Upper lobe of left lung (tissue), 4 donors: Measurements from ENCODE around the gene BSN.

Source experiments
- CTCF ChIP-seq, 6 experiments: fragments of 450-650 bp in 4 of 6; fragments of 200-600 bp in 2 of 6; sonication (generic) in 2 of 6; IDR thresholded peaks; one replicate each; pipeline ENCODE4 v1.5.1; 2016 to 2019; ENCODE audit warnings: antibody characterized with exemption in 6 of 6
- EP300 ChIP-seq, 4 donors: sonication (generic); formaldehyde crosslinking; IDR thresholded peaks; one replicate each; pipeline ENCODE4 v1.5.1; 2017; ENCODE audit warnings: antibody characterized with exemption in 4 of 4, control low read depth in 2 of 4
- POLR2A ChIP-seq, 4 donors: fragments of 450-650 bp; IDR thresholded peaks; one replicate each; pipeline ENCODE4 v1.5.1; 2016 to 2017; ENCODE audit warnings: antibody characterized with exemption in 4 of 4, mild to moderate bottlenecking in 2 of 4

GRCh38 chr3:49506906-49507305 lies 47.4 kb upstream of the BSN start:
- TF ChIP-seq CTCF (IDR thresholded peaks at IDR 0.05) (no peak), POLR2A (IDR thresholded peaks at IDR 0.05) (no peak), EP300 (IDR thresholded peaks at IDR 0.05) (no peak)
